Measurements from ENCODE around the gene SLC39A3.

- TF ChIP-seq CTCF (IDR thresholded peaks at IDR 0.05), result no peak
- TF ChIP-seq ZFX (IDR thresholded peaks at IDR 0.05; ENCODE audit: borderline replicate concordance), result no peak
Observed at GRCh38 chr19:2717638-2718541, 21.9 kb downstream of the SLC39A3 start.
